Chondrocyte (in vitro differentiated cells): Measurements from ENCODE around the gene TBC1D16. TPM values are rescaled to one million over a fixed set of nuclear protein-coding genes. Genes with fewer than 3 reads are reported as not detected.

Experiments used
- DNase-seq: peaks from one replicate; pipeline ENCODE4 v3.0.0; 2021; ENCODE audit warnings: mixed read lengths, low spot score
- H3K27ac Mint-ChIP-seq: one replicate; pipeline ENCODE4 v1.8.0; 2021; ENCODE audit warnings: mild to moderate bottlenecking, moderate library complexity, mixed read lengths; ENCODE audit not compliant: unreplicated experiment
- H3K27me3 Mint-ChIP-seq: 2 replicates; pipeline ENCODE4 v1.8.0; 2021; ENCODE audit warnings: low read depth, mixed read lengths
- H3K36me3 Mint-ChIP-seq: 2 replicates; pipeline ENCODE4 v1.8.0; 2021; ENCODE audit warnings: low read depth, mixed read lengths
- H3K4me1 Mint-ChIP-seq: 2 replicates; pipeline ENCODE4 v1.8.0; 2021; ENCODE audit warnings: low read depth, mild to moderate bottlenecking, mixed read lengths
- H3K4me3 Mint-ChIP-seq: one replicate; pipeline ENCODE4 v1.8.0; 2021; ENCODE audit warnings: mild to moderate bottlenecking, moderate library complexity, mixed read lengths; ENCODE audit not compliant: unreplicated experiment
- H3K9me3 Mint-ChIP-seq: 2 replicates; pipeline ENCODE4 v1.8.0; 2021; ENCODE audit warnings: low read depth, mixed read lengths
- total RNA-seq: library from RNA; stranded (reverse); gene quantifications from 3 replicates; pipeline ENCODE4 v1.2.1, GENCODE V29; 2021
- TF ChIP-seq, protein P1 (sequence below): fragments of 200-600 bp; sonication (generic); IDR thresholded peaks from 2 replicates; pipeline ENCODE4 v1.5.0; 2021; ENCODE audit warnings: antibody characterized with exemption, mild to moderate bottlenecking, moderate library complexity

TBC1D16 gene
- total RNA-seq, 1 donor from 2014 or later: 51.4 TPM

DNA sequence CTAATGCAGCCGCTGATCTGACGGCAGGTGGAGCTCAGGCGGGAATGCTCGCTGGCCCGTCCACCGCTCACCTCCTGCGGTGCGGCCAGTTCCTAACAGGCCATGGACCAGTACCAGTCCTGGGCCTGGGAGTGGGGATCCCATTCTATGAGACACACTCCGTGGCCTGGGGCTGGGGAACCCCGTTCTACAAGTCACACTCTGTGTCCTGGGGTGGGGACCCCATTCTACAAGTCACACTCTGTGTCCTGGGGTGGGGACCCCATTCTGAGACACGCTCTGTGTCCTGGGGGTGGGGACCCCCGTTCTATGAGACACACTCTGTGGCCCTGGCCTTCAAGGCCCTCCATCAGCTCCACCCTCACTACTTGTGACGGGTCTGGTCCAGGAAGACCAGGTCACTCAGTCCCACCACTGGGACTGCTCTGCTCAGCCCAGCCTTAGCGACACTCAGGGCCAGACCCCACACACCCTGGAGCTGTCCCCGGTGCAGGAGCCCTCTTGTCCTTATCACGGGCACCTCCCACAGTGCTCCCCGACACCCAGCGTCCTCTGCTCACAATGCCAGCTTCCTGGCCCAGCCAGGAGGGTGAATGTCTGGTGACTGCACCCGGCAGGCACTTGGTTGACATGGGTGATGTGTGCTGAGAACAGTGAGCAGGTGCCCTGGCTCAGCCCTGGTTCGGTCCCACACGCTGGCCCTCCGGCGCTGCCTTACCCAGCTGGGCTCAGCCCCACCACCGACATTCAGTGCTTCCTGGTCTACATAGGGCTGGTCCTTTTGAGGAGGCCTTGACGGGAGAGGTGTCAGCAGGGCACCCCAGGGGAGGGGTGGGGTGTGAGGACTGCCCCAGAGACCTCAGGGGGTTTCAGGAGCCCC lies 89.1 kb downstream of the TBC1D16 start:
- Mint-ChIP-seq H3K4me3 (no peak overlapping the region), H3K27me3 (no peaks in the 10 kb centered on the region), H3K36me3 (peaks cover 28% of the 10 kb centered on the region), H3K9me3 (no peaks in the 10 kb centered on the region), H3K27ac (peak overlapping the region; percentile 66), H3K4me1 (peaks cover 10% of the 10 kb centered on the region)
- TF ChIP-seq, protein P1, sequence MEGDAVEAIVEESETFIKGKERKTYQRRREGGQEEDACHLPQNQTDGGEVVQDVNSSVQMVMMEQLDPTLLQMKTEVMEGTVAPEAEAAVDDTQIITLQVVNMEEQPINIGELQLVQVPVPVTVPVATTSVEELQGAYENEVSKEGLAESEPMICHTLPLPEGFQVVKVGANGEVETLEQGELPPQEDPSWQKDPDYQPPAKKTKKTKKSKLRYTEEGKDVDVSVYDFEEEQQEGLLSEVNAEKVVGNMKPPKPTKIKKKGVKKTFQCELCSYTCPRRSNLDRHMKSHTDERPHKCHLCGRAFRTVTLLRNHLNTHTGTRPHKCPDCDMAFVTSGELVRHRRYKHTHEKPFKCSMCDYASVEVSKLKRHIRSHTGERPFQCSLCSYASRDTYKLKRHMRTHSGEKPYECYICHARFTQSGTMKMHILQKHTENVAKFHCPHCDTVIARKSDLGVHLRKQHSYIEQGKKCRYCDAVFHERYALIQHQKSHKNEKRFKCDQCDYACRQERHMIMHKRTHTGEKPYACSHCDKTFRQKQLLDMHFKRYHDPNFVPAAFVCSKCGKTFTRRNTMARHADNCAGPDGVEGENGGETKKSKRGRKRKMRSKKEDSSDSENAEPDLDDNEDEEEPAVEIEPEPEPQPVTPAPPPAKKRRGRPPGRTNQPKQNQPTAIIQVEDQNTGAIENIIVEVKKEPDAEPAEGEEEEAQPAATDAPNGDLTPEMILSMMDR: no peak
- DNase-seq: peak; percentile 80

DNA sequence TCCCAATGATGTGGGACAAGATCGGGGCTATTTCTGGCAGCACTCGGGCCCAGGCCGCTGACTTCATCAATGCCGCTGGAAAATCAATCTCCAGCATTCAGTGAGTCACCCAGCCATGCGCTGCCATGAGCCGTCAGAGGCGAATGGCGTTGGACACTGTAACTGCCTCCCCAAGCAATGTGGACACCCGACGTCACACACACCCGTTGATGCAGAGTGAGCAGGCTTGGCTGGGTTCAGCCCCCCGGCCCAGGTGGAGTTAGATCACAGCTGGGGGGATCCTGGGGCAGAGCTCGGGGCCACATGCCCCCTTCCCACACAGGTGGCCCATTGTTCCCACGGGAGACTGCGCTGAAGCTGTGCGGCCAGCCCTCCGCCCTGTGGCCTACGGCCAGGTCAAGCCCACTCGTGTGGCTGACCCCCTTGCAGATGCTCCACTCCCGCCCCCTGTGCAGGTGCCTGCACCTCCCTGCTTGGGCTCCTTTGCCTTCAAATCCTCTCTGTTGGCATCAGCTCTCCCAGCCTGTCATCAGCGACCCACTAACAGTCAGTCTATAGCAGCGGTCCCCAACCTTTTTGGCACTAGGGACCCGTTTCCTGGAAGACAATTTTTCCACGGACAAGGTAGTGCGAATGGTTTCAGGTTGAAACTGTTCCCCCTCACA lies 89.9 kb downstream of the TBC1D16 start:
- TF ChIP-seq, protein P1: no peak
- no peak overlapping the region for H3K4me3 Mint-ChIP-seq
- H3K27ac Mint-ChIP-seq: peak overlapping the region; percentile 66
- H3K9me3 Mint-ChIP-seq: no peaks in the 10 kb centered on the region
- H3K27me3 Mint-ChIP-seq: no peaks in the 10 kb centered on the region
- DNase-seq: peak; percentile 72
- H3K36me3 Mint-ChIP-seq: peaks cover 28% of the 10 kb centered on the region
- H3K4me1 Mint-ChIP-seq: peaks cover 1% of the 10 kb centered on the region

DNA sequence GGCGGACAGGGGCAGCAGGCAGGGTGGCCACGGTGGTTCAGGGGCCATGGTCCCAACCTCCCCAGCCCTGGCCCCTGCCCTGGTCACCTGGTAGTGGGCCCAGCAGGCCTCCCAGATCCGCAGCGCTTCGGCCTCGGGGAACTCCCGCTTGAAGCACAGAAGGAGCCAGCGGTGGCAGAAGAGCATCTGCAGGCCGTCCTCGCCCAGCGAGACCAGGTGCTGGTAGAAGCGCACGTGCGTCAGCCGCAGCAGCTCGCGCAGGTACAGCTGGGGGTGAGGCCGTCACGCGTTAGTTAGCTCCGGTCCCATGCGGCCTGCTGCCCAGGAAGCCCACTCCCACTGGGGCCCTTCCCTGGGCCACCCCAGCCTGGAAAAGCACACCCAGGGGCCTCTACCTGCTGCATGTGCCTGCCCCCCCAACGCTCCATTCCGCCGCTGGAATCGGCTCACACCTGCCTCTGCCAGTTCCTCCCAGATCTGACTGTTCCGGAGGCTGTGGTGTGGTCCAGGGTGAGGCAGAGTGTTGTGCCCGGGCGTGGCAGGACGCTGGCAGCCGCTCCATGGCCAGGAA lies 90.8 kb downstream of the TBC1D16 start:
- DNase-seq: peak; percentile 90
- Mint-ChIP-seq H3K9me3 (no peaks in the 10 kb centered on the region), H3K27ac (no peak overlapping the region), H3K4me3 (no peak overlapping the region), H3K36me3 (peaks cover 34% of the 10 kb centered on the region), H3K4me1 (no peaks in the 10 kb centered on the region), H3K27me3 (no peaks in the 10 kb centered on the region)
- TF ChIP-seq, protein P1: no peak

DNA sequence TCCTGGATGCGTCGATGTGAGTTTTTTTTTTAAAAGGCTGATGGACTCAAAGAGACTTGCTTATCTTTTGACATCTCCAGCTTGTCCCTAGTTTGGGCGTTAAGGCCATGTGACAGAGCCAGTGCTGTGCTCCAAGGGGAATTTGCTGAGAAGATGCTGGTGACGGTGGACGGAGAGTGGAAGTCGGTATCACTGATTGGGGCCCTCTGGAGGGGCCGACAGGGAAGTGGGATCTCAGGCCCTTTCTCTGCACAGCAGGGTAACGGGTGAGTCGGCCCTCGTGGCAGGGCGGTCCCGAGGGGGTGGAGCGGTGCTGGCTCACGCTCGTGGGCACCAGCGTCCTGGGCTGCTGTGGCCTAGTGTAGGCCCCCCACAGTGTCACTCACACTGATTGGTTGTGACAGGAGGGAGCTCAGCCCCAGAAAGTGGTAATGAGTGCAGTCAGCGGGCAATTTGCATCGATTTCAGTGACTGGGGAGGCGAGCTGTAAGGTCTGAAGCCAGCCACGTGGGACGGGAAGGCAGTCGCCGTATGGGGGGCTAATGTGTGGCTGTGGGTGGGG lies 91.3 kb downstream of the TBC1D16 start:
- Mint-ChIP-seq H3K27ac (no peak overlapping the region), H3K4me1 (no peaks in the 10 kb centered on the region), H3K4me3 (no peak overlapping the region), H3K9me3 (no peaks in the 10 kb centered on the region), H3K36me3 (peaks cover 36% of the 10 kb centered on the region), H3K27me3 (no peaks in the 10 kb centered on the region)
- TF ChIP-seq, protein P1: no peak
- peak; percentile 71 for DNase-seq
